K562 (cell line): Measurements from ENCODE around the gene NEURL1. TPM values are rescaled to one million over a fixed set of nuclear protein-coding genes. Genes with fewer than 3 reads are reported as not detected.
A peak's percentile ranks its signal among the peaks of the same experiment; 100 is the strongest.

Experiments
- BRCA1 ChIP-seq, 2 experiments: fragments of 450-650 bp in 1 of 2; sonication (generic) in 1 of 2; formaldehyde crosslinking in 1 of 2; IDR thresholded peaks; 2 replicates each; pipeline versions ENCODE4 v1.5.0 to v1.6.1; 2017 to 2020; ENCODE audit warnings: mild to moderate bottlenecking in 1 of 2, missing genetic modification reagents in 1 of 2
- C11orf30 ChIP-seq: fragments of 450-650 bp; IDR thresholded peaks from 2 replicates; pipeline ENCODE4 v1.6.1; 2016; ENCODE audit warnings: low read depth, mild to moderate bottlenecking
- CAMTA2 ChIP-seq: fragments of 250-450 bp; sonication (Bioruptor Pico); conservative IDR thresholded peaks from 2 replicates; pipeline ENCODE4 v1.5.1; 2022
- CBX8 ChIP-seq: fragments of 200-600 bp; sonication (generic); IDR thresholded peaks from 2 replicates; pipeline ENCODE4 v1.6.1; 2012; ENCODE audit warnings: borderline replicate concordance, mixed run types, low read depth, mild to moderate bottlenecking, moderate library complexity, mixed read lengths, low read length, control low read depth, inconsistent platforms; ENCODE audit not compliant: poor library complexity, severe bottlenecking; ENCODE audit errors: extremely low read depth
- CTBP1 ChIP-seq: fragments of 450-650 bp; IDR thresholded peaks from 2 replicates; pipeline ENCODE4 v1.6.1; 2016; ENCODE audit warnings: borderline replicate concordance
- IRF2 ChIP-seq: sonication (generic); formaldehyde crosslinking; IDR thresholded peaks from 2 replicates; pipeline ENCODE4 v1.8.1; 2022; ENCODE audit warnings: mild to moderate bottlenecking, missing genetic modification reagents
- KHSRP ChIP-seq: fragments of 450-650 bp; IDR thresholded peaks from 2 replicates; pipeline ENCODE4 v1.6.1; 2017
- NCOR1 ChIP-seq: fragments of 450-650 bp; IDR thresholded peaks from 2 replicates; pipeline ENCODE4 v1.6.1; 2016; ENCODE audit warnings: mild to moderate bottlenecking, moderate library complexity
- POU5F1 ChIP-seq: fragments of 150-350 bp; IDR thresholded peaks from 2 replicates; pipeline ENCODE4 v1.6.1; 2014; ENCODE audit warnings: borderline replicate concordance, low read length, low read depth, mild to moderate bottlenecking; ENCODE audit not compliant: partially characterized antibody
- SETDB1 ChIP-seq: IDR thresholded peaks from one replicate; pipeline ENCODE4 v1.6.1; 2012; ENCODE audit warnings: low read length, control low read depth, inconsistent platforms
- SP1 ChIP-seq: sonication (generic); formaldehyde crosslinking; IDR thresholded peaks from 2 replicates; pipeline ENCODE4 v1.8.1; 2022; ENCODE audit warnings: mild to moderate bottlenecking, missing genetic modification reagents
- ZKSCAN1 ChIP-seq: fragments of 150-350 bp; IDR thresholded peaks from 2 replicates; pipeline ENCODE4 v1.6.1; 2016; ENCODE audit warnings: low read depth, low read length
- ZKSCAN8 ChIP-seq: fragments of 200-800 bp; sonication (Bioruptor generic); IDR thresholded peaks from 2 replicates; pipeline ENCODE4 v1.6.1; 2016; ENCODE audit warnings: missing genetic modification characterization, missing compliant biosample characterization
- ZNF3 ChIP-seq: fragments of 250-450 bp; sonication (Bioruptor Pico); IDR thresholded peaks from 2 replicates; pipeline ENCODE4 v1.5.0; 2021; ENCODE audit warnings: mild to moderate bottlenecking, moderate library complexity
- ZNF695 ChIP-seq: fragments of 450-650 bp; formaldehyde crosslinking; IDR thresholded peaks from 2 replicates; pipeline ENCODE4 v1.4.0; 2020; ENCODE audit warnings: mild to moderate bottlenecking, moderate library complexity
- ZNF76 ChIP-seq: fragments of 250-450 bp; sonication (Bioruptor Pico); IDR thresholded peaks from 2 replicates; pipeline ENCODE4 v1.4.0; 2020; ENCODE audit warnings: mild to moderate bottlenecking, moderate library complexity, borderline replicate concordance
- ZNF764 ChIP-seq: fragments of 250-450 bp; sonication (Bioruptor Pico); IDR thresholded peaks from 2 replicates; pipeline ENCODE4 v1.4.0; 2020; ENCODE audit warnings: low read depth, mild to moderate bottlenecking, moderate library complexity
- polyA plus RNA-seq, 8 experiments: library from polyadenylated mRNA; depleted of rRNA in 4 of 8; stranded (reverse) in 5 of 8; unstranded in 3 of 8; fragments of >200 nt; fragmentation: Nextera tagmentation in 2 of 8; fragmentation: Illumina TruSeq in 1 of 8; extraction: Ambion mirVana in 2 of 8; extraction: Trizol in 1 of 8; gene quantifications; 2 replicates each; pipeline versions ENCODE4 v1.2.1 to v1.2.3, GENCODE V29; 2011 to 2014; ENCODE audit warnings: inconsistent platforms in 1 of 8, missing spikeins in 1 of 8
- total RNA-seq, 7 experiments: library from RNA; depleted of rRNA in 6 of 7; stranded (reverse); fragments of >200 nt in 6 of 7; fragmentation: Illumina TruSeq in 2 of 7; extraction: Trizol in 2 of 7; gene quantifications; 2 replicates each; pipeline versions ENCODE4 v1.2.1 to v1.2.3, GENCODE V29; 2011 to 2021; ENCODE audit warnings: low replicate concordance in 1 of 7
- TF ChIP-seq, protein P1 (sequence below): sonication (generic); formaldehyde crosslinking; IDR thresholded peaks from 2 replicates; pipeline ENCODE4 v1.8.1; 2023; ENCODE audit warnings: mild to moderate bottlenecking, missing genetic modification reagents
- TF ChIP-seq, protein P2 (sequence below): sonication (generic); formaldehyde crosslinking; IDR thresholded peaks from 2 replicates; pipeline ENCODE4 v1.8.1; 2023; ENCODE audit warnings: mild to moderate bottlenecking, missing genetic modification reagents
- TF ChIP-seq, protein P3 (sequence below): fragments of 450-650 bp; IDR thresholded peaks from 2 replicates; pipeline ENCODE4 v1.6.1; 2016; ENCODE audit warnings: antibody characterized with exemption
- TF ChIP-seq, protein P4 (sequence below): IDR thresholded peaks from 2 replicates; pipeline ENCODE4 v1.6.1; 2016; ENCODE audit warnings: missing genetic modification characterization, missing compliant biosample characterization

Gene NEURL1
- total and polyA plus RNA-seq, 9 of the 15 experiments (the other 6 are each of a cell fraction or from before 2014, with no cell fraction given) = 0.01 to 0.45 (median 0.16) TPM; not detected in 5

DNA sequence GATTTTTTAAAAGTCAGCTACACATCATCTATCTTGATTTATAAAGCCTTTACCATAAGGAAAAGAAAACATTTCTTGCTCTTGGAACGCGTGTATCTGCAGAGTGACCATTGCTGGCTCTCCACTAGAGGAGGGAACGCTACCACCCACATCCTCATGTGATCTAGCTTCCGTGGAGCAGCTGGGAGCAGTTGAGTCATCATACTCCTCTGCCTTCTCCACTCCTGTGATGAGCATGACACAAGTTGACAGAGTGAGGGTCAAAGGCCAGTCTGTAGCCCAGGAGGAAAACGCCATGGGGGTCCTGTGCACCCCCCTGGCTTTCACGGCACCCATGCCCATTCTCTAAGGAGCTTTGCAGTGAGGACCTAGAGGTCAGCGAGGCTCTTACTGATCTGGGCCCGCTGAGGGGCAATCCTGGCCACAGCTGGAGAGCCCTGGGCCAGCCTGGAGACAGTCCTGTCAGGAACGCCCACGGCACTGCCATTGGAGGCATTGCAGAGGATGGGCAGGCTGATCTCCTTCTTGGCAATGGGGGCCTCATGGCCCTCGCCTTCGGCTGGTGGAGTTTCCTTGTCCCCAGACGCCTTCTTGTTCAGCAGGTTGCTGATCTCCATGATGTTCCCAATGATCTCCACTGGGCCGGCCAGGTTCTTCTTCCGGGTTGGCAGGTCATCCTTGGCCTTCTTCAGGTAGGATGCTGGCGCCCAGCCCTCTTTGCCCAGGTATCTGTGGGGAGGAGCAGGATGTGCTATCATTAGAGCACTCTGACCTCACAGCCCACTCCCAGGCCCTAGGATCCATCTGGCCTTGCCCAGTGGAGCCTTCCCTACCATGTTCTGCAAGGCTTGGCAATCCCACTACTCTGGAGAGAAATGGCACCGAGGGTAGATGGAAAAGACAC lies 119.2 kb downstream of the NEURL1 start (continued):
- no peak for TF ChIP-seq POU5F1
- no peak; the same call in 1 of the 2 replicates for TF ChIP-seq ZNF76 (CRISPR knock-in tag)
- 0 out of 2 replicates have a peak, but pooled peaks have one; percentile 6 for TF ChIP-seq NCOR1
- no peak for TF ChIP-seq ZNF3
- TF ChIP-seq SETDB1 = no peak
- no peak for TF ChIP-seq BRCA1 (IDR thresholded peaks at IDR 0.05)
- no peak for TF ChIP-seq BRCA1 (CRISPR knock-in tag; IDR thresholded peaks at IDR 0.05)
- TF ChIP-seq, protein P1, sequence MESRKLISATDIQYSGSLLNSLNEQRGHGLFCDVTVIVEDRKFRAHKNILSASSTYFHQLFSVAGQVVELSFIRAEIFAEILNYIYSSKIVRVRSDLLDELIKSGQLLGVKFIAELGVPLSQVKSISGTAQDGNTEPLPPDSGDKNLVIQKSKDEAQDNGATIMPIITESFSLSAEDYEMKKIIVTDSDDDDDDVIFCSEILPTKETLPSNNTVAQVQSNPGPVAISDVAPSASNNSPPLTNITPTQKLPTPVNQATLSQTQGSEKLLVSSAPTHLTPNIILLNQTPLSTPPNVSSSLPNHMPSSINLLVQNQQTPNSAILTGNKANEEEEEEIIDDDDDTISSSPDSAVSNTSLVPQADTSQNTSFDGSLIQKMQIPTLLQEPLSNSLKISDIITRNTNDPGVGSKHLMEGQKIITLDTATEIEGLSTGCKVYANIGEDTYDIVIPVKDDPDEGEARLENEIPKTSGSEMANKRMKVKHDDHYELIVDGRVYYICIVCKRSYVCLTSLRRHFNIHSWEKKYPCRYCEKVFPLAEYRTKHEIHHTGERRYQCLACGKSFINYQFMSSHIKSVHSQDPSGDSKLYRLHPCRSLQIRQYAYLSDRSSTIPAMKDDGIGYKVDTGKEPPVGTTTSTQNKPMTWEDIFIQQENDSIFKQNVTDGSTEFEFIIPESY (CRISPR knock-in tag) = no peak
- no peak for TF ChIP-seq CTBP1
- TF ChIP-seq KHSRP = no peak
- TF ChIP-seq CBX8 = no peak
- no peak for TF ChIP-seq SP1 (CRISPR knock-in tag)
- TF ChIP-seq ZKSCAN1 = no peak
- TF ChIP-seq CAMTA2 = no peak
- TF ChIP-seq ZKSCAN8 (CRISPR knock-in tag) = no peak
- no peak for TF ChIP-seq IRF2 (CRISPR knock-in tag)
- no peak for TF ChIP-seq ZNF764 (CRISPR knock-in tag)
- TF ChIP-seq, protein P2, sequence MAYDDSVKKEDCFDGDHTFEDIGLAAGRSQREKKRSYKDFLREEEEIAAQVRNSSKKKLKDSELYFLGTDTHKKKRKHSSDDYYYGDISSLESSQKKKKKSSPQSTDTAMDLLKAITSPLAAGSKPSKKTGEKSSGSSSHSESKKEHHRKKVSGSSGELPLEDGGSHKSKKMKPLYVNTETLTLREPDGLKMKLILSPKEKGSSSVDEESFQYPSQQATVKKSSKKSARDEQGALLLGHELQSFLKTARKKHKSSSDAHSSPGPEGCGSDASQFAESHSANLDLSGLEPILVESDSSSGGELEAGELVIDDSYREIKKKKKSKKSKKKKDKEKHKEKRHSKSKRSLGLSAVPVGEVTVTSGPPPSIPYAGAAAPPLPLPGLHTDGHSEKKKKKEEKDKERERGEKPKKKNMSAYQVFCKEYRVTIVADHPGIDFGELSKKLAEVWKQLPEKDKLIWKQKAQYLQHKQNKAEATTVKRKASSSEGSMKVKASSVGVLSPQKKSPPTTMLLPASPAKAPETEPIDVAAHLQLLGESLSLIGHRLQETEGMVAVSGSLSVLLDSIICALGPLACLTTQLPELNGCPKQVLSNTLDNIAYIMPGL (CRISPR knock-in tag) = no peak
- TF ChIP-seq, protein P3, sequence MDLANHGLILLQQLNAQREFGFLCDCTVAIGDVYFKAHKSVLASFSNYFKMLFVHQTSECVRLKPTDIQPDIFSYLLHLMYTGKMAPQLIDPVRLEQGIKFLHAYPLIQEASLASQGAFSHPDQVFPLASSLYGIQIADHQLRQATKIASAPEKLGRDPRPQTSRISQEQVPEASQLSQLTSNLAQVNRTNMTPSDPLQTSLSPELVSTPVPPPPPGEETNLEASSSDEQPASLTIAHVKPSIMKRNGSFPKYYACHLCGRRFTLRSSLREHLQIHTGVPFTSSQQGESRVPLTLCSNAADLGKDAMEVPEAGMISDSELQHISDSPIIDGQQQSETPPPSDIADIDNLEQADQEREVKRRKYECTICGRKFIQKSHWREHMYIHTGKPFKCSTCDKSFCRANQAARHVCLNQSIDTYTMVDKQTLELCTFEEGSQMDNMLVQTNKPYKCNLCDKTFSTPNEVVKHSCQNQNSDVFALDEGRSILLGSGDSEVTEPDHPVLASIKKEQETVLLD = no peak
- TF ChIP-seq, protein P4, sequence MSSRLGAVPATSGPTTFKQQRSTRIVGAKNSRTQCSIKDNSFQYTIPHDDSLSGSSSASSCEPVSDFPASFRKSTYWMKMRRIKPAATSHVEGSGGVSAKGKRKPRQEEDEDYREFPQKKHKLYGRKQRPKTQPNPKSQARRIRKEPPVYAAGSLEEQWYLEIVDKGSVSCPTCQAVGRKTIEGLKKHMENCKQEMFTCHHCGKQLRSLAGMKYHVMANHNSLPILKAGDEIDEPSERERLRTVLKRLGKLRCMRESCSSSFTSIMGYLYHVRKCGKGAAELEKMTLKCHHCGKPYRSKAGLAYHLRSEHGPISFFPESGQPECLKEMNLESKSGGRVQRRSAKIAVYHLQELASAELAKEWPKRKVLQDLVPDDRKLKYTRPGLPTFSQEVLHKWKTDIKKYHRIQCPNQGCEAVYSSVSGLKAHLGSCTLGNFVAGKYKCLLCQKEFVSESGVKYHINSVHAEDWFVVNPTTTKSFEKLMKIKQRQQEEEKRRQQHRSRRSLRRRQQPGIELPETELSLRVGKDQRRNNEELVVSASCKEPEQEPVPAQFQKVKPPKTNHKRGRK (tag) = no peak
- TF ChIP-seq ZNF695 (CRISPR knock-in tag) = no peak
- no peak for TF ChIP-seq C11orf30
